Common myeloid progenitor, CD34-positive (primary cell): ENCODE results near the gene APBA2.

Experiments used
- CTCF ChIA-PET: fragments of 350-600 bp; sonication (Branson Sonifier 250); formaldehyde crosslinking; loops from one replicate; lab custom pipeline; 2021; ENCODE audit warnings: antibody characterized with exemption; lab: Charles Lee
- POLR2A ChIA-PET: fragments of 350-600 bp; sonication (Branson Sonifier 250); formaldehyde crosslinking; loops from one replicate; lab custom pipeline; 2021; ENCODE audit warnings: antibody characterized with exemption; lab: Charles Lee
- DNase-seq, 3 donors: peaks; one replicate each; pipeline versions ENCODE4 v3.0.0 to v3.0.0-alpha.2; 2013
- H3K27ac ChIP-seq, 2 experiments: 1 replicate in 1 of 2; 2 replicates in 1 of 2; pipeline ENCODE4 v1.7.0; 2013; ENCODE audit warnings: inconsistent platforms in 2 of 2, low read length in 2 of 2, mild to moderate bottlenecking in 2 of 2, low read depth in 1 of 2, moderate library complexity in 1 of 2; ENCODE audit not compliant: severe bottlenecking in 2 of 2, insufficient read depth in 1 of 2, poor library complexity in 1 of 2
- H3K27me3 ChIP-seq, 5 experiments: replicated peaks in 2 of 5; 1 replicate in 3 of 5; 2 replicates in 2 of 5; pipeline versions ENCODE4 v1.6.1 to v1.7.0; 2013; ENCODE audit warnings: low read length in 4 of 5, mild to moderate bottlenecking in 2 of 5, moderate library complexity in 2 of 5, inconsistent platforms in 1 of 5; ENCODE audit not compliant: insufficient read depth in 5 of 5, control insufficient read depth in 4 of 5
- H3K36me3 ChIP-seq, 4 experiments: 1 replicate in 2 of 4; 2 replicates in 2 of 4; pipeline versions ENCODE4 v1.6.1 to v1.7.0; 2013; ENCODE audit warnings: low read length in 3 of 4, control low read depth in 1 of 4, mild to moderate bottlenecking in 1 of 4; ENCODE audit not compliant: control insufficient read depth in 4 of 4, insufficient read depth in 4 of 4
- H3K4me1 ChIP-seq, 4 experiments: 1 replicate in 3 of 4; 2 replicates in 1 of 4; pipeline versions ENCODE4 v1.6.1 to v1.7.1; 2013; ENCODE audit warnings: low read length in 3 of 4, mild to moderate bottlenecking in 3 of 4, control low read depth in 1 of 4, inconsistent platforms in 1 of 4, moderate library complexity in 1 of 4; ENCODE audit not compliant: control insufficient read depth in 4 of 4, insufficient read depth in 4 of 4; ENCODE audit errors: control extremely low read depth in 1 of 4
- H3K4me3 ChIP-seq, 7 experiments: 1 replicate in 4 of 7; 2 replicates in 3 of 7; pipeline versions ENCODE4 v1.5.1 to v1.7.0; 2013; ENCODE audit warnings: mild to moderate bottlenecking in 7 of 7, low read length in 6 of 7, moderate library complexity in 6 of 7, inconsistent platforms in 2 of 7, low read depth in 2 of 7, control low read depth in 1 of 7; ENCODE audit not compliant: insufficient read depth in 4 of 7, control insufficient read depth in 1 of 7; ENCODE audit errors: extremely low read depth in 1 of 7
- H3K9me3 ChIP-seq, 5 experiments: 1 replicate in 4 of 5; 2 replicates in 1 of 5; pipeline versions ENCODE4 v1.6.1 to v1.7.1; 2013; ENCODE audit warnings: low read length in 4 of 5, mild to moderate bottlenecking in 2 of 5, inconsistent platforms in 1 of 5, low read depth in 1 of 5, moderate library complexity in 1 of 5; ENCODE audit not compliant: control insufficient read depth in 4 of 5, insufficient read depth in 2 of 5; ENCODE audit errors: control extremely low read depth in 1 of 5
- WGBS: methylation state at CpG from one replicate; pipeline ENCODE4 v1.1.5; 2013; ENCODE audit not compliant: insufficient coverage; 5-methylcytosine and 5-hydroxymethylcytosine counted together

APBA2 gene

DNA sequence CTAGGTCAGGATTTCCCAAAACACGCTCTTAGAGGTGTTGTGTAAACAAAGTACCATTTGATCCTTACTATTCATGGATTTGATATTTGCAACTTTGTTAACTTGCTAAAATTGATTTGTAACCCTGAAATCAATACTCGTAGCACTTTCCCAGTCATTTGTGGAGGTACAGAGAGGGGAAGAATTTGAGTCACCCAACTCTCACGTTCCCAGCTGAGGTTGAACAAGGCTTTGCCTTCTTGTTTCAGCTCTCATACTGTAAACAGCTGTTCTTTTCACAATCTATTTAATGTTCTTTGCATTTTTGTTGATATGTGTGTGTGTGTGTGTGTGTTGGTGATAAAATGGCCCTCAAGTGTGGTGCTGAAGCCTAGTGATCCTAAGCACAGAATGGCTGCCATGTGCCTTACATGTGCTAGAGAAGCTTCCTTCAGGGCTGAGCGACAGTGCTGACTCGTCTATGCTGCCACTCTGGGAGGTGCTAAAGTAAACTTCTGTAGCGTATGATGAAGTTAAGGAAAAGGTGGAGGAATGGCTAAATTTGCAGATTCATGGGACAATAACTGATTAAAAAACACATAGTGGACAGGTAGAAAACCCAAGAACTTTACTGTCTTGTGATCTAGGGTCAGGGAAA is 173.2 kb downstream of the APBA2 start:
- CTCF ChIA-PET = interaction anchor here (0.7 kb wide), 1 partner anchor 305 kb away, joined by 3 read pairs; no protein-coding TSS in a partner anchor
- Histone ChIP-seq H3K27ac (no peak overlapping the region), H3K36me3 (no peaks in the 10 kb centered on the region), H3K4me3 (no peak overlapping the region), H3K4me1 (no peaks in the 10 kb centered on the region), H3K27me3 (peaks cover 0 to 6% (median 0%) of the 10 kb centered on the region in 5 experiments), H3K9me3 (no peaks in the 10 kb centered on the region)
- 98% methylated on average over 4 of the region's 6 CpGs for WGBS
- DNase-seq = no peak
- POLR2A ChIA-PET = no interaction called here

DNA sequence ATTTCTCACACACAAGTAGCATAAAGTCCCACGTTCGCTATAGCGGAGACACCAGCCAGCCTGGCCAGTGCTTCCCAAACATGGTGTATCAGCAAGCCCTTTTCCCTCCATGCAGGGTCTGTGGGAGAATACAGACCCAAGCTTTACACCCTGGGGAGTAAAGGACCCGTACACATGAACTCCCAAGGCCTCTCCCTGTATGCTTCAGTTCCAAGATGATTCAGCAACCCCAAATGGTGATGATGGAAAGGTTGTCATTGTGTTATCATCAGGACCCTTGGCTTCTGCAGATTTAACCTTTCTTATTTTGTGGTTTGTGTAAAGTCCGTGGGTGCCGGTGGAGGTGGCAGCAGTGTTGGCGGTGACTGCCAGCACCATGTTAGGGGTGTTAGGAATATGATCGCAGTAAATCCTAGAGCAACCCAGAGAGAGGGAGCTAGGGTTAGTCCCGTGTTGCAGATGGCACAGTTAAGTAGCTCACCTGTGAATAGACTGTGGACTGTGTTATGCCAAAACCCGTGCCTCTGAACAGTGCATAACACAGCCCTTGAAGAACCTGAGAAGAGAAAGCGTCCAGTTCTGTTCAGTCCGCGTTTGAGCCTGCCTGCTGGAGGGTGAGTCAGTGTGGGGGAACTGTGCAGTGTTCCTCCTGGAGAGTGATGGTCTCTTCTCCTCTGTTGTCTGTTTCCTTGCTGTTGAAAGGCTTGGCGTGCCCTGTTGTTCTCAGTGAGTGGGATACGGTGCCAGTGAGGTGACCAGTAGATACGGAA is 174.3 kb downstream of the APBA2 start:
- CTCF ChIA-PET = no interaction called here
- Histone ChIP-seq H3K27ac (no peak overlapping the region), H3K27me3 (peaks cover 0 to 6% (median 0%) of the 10 kb centered on the region in 5 experiments), H3K4me3 (no peak overlapping the region), H3K4me1 (no peaks in the 10 kb centered on the region), H3K36me3 (no peaks in the 10 kb centered on the region), H3K9me3 (no peaks in the 10 kb centered on the region)
- no peak for DNase-seq
- POLR2A ChIA-PET = no interaction called here
- WGBS = 95% methylated on average over 14 of the region's 16 CpGs

GRCh38 chr15:29061746-29062145 is 176.0 kb downstream of the APBA2 start:
- CTCF ChIA-PET = no interaction called here

GRCh38 chr15:29062179-29062591 is 176.4 kb downstream of the APBA2 start:
- H3K9me3 ChIP-seq = no peaks in the 10 kb centered on the region
- H3K27ac ChIP-seq = no peak overlapping the region
- CTCF ChIA-PET = no interaction called here
- DNase-seq = no peak
- H3K4me3 ChIP-seq = no peak overlapping the region
- POLR2A ChIA-PET = no interaction called here
- H3K36me3 ChIP-seq = no peaks in the 10 kb centered on the region
- peaks cover 0 to 6% (median 0%) of the 10 kb centered on the region in 4 experiments for H3K4me1 ChIP-seq
- H3K27me3 ChIP-seq = peaks cover 0 to 6% (median 0%) of the 10 kb centered on the region in 5 experiments
- WGBS = 97% methylated on average over 9 of the region's 10 CpGs

More at GRCh38 chr15:29061746-29062145, 176.0 kb downstream of the APBA2 start:
- Histone ChIP-seq H3K9me3 (no peaks in the 10 kb centered on the region), H3K27me3 (peaks cover 0 to 6% (median 0%) of the 10 kb centered on the region in 5 experiments), H3K27ac (no peak overlapping the region), H3K36me3 (no peaks in the 10 kb centered on the region), H3K4me3 (no peak overlapping the region), H3K4me1 (peaks cover 0 to 6% (median 0%) of the 10 kb centered on the region in 4 experiments)
- no peak for DNase-seq
- 100% methylated on average over 5 of the region's 6 CpGs for WGBS
- POLR2A ChIA-PET = no interaction called here

GRCh38 chr15:29062626-29063025 is 176.9 kb downstream of the APBA2 start:
- Histone ChIP-seq H3K4me1 (peaks cover 0 to 6% (median 0%) of the 10 kb centered on the region in 4 experiments), H3K4me3 (no peak overlapping the region), H3K36me3 (no peaks in the 10 kb centered on the region), H3K9me3 (no peaks in the 10 kb centered on the region), H3K27ac (no peak overlapping the region), H3K27me3 (peaks cover 0 to 6% (median 0%) of the 10 kb centered on the region in 5 experiments)
- DNase-seq = no peak
- ChIA-PET CTCF (no interaction called here), POLR2A (no interaction called here)
- 90% methylated on average over 3 of the region's 7 CpGs for WGBS

- Histone ChIP-seq H3K4me3 (no peak overlapping the region), H3K36me3 (no peaks in the 10 kb centered on the region), H3K27me3 (peaks cover 0 to 6% (median 0%) of the 10 kb centered on the region in 5 experiments), H3K9me3 (no peaks in the 10 kb centered on the region), H3K27ac (no peak overlapping the region), H3K4me1 (peaks cover 0 to 6% (median 0%) of the 10 kb centered on the region in 4 experiments)
- ChIA-PET POLR2A (no interaction called here), CTCF (interaction anchor here (1.2 kb wide), 1 partner anchor 26 kb away, joined by 3 read pairs; no protein-coding TSS in a partner anchor)
- whole genome bisulfite sequencing = 100% methylated on average over 3 of the region's 5 CpGs
- DNase-seq = no peak
Measured at GRCh38 chr15:29063646-29064045, 177.9 kb downstream of the APBA2 start.

GRCh38 chr15:29064290-29064689 is 178.5 kb downstream of the APBA2 start:
- H3K27me3 ChIP-seq = peaks cover 0 to 6% (median 0%) of the 10 kb centered on the region in 5 experiments
- H3K4me1 ChIP-seq = peaks cover 0 to 6% (median 0%) of the 10 kb centered on the region in 4 experiments
- peaks cover 0 to under 1% (median 0%) of the 10 kb centered on the region in 5 experiments for H3K9me3 ChIP-seq
- 96% methylated on average over 7 of the region's 8 CpGs for whole genome bisulfite sequencing
- H3K4me3 ChIP-seq = no peak overlapping the region
- no peaks in the 10 kb centered on the region for H3K36me3 ChIP-seq
- ChIA-PET CTCF (interaction anchor here (1.2 kb wide), 1 partner anchor 25 kb away, joined by 3 read pairs; no protein-coding TSS in a partner anchor), POLR2A (no interaction called here)
- no peak overlapping the region for H3K27ac ChIP-seq
- no peak for DNase-seq
